HL-60 (cell line): ENCODE measurements around the gene SMOC2.

ENCODE experiments used
- CTCF ChIP-seq: IDR thresholded peaks from one replicate; pipeline ENCODE4 v1.5.1; 2011; ENCODE audit warnings: low read length, control low read depth, inconsistent platforms; ENCODE audit not compliant: insufficient read depth
- TF ChIP-seq, protein P1 (sequence below): IDR thresholded peaks from 2 replicates; pipeline ENCODE4 v1.6.1; 2012; ENCODE audit warnings: low read depth; ENCODE audit not compliant: insufficient replicate concordance

DNA sequence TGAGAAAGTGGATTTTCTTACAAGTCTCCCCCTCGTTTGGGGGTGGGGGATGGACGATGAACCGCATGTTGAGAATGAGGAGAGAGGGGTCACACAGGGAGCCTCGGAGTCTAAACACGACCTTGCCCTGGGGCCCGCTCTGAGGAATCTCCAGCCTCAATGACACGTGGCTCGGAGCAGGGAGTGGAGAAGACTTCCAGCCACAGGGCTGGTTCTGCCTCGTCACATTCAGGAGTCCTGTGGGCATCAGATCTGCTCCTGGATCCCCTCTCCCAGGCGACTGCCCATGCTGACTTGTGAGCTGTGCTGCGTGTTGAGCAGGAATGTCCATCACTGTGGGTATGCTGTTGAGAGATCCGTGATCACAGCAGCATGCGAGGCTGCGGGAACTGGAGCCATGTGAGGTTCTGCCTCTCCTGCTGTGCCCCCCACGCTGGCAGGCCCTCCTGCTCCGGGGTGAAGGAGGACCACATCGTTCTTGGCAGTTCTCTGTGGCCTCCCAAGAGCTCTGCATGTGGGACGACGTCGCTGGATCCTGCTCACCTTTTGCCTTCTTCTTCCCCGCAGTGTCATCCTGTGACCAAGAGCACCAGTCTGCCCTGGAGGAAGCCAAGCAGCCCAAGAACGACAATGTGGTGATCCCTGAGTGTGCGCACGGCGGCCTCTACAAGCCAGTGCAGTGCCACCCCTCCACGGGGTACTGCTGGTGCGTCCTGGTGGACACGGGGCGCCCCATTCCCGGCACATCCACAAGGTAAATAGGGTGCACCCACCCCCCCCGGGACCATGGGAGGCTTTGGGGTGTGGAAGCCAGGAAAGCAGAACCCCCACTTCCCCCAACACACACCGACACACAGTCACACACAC lies 157.5 kb downstream of the SMOC2 start:
- TF ChIP-seq CTCF: no peak
- TF ChIP-seq, protein P1, sequence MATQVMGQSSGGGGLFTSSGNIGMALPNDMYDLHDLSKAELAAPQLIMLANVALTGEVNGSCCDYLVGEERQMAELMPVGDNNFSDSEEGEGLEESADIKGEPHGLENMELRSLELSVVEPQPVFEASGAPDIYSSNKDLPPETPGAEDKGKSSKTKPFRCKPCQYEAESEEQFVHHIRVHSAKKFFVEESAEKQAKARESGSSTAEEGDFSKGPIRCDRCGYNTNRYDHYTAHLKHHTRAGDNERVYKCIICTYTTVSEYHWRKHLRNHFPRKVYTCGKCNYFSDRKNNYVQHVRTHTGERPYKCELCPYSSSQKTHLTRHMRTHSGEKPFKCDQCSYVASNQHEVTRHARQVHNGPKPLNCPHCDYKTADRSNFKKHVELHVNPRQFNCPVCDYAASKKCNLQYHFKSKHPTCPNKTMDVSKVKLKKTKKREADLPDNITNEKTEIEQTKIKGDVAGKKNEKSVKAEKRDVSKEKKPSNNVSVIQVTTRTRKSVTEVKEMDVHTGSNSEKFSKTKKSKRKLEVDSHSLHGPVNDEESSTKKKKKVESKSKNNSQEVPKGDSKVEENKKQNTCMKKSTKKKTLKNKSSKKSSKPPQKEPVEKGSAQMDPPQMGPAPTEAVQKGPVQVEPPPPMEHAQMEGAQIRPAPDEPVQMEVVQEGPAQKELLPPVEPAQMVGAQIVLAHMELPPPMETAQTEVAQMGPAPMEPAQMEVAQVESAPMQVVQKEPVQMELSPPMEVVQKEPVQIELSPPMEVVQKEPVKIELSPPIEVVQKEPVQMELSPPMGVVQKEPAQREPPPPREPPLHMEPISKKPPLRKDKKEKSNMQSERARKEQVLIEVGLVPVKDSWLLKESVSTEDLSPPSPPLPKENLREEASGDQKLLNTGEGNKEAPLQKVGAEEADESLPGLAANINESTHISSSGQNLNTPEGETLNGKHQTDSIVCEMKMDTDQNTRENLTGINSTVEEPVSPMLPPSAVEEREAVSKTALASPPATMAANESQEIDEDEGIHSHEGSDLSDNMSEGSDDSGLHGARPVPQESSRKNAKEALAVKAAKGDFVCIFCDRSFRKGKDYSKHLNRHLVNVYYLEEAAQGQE: no peak
